NCI-H2171 (cell line): Measurements from ENCODE around the gene CD53.

Source experiments
- DNase-seq: peaks from one replicate; lab custom pipeline; 2025; lab: John Stamatoyannopoulos, UW

The CD53 gene

GRCh38 chr1:110876748-110877341 is 3.9 kb downstream of the CD53 start:
- no peak for DNase-seq

- DNase-seq, result no peak
Observed at GRCh38 chr1:110877364-110877763, 4.4 kb downstream of the CD53 start.

GRCh38 chr1:110877776-110878175 is 4.8 kb downstream of the CD53 start:
- DNase-seq, result no peak

DNA sequence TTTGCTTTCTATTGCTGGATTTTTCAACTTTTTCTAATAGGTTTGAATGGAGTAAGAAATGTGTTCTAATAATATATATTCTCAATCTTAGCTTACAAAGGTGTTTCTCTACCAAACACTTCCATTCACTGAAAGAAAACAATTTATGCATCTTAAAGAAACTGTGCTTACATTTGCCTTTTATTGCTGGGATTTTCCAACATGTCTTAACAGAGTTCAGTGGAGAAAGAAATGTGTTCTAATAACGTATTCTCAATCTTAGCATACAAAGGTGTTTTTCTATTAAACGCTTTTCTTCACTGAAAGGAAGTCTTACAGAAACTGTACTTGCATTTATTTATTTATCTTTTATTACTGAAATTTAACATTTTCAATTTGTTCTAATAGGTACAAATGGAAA is 5.6 kb downstream of the CD53 start:
- DNase-seq, result no peak

- DNase-seq, result no peak
Observed at GRCh38 chr1:110878993-110879392, 6.0 kb downstream of the CD53 start.

GRCh38 chr1:110879758-110880606 is 7.0 kb downstream of the CD53 start:
- no peak for DNase-seq

DNA sequence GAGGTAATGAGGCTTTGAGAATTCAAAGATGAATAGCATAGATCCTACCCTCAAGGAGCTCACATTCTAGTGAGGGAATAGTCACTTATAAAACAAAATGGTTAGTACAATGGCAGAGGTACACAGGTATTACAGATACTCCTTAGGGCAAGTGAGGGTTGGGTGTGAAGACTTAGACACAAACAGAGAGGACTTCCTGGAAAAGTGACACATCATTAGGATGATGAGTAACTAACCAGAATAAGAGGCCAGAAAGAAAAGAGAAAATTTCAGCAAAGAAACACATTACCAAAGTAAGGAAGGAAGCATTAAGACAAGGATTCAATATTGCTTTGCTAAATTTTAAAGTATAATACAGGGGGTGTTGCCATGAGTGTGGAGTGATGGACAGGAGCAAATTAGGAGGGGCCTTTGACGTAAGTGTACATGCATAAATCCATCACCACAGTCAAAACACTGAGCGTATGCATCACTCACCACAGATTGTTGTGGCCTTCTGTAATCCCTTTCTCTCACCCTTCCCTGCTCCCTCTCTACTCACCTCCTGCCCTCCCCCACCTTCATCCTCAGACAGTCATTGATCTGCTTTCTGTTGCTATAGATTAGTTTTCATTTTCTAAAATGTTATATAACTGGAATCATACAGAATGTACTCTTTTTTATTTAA is 7.9 kb downstream of the CD53 start:
- DNase-seq, result no peak

DNA sequence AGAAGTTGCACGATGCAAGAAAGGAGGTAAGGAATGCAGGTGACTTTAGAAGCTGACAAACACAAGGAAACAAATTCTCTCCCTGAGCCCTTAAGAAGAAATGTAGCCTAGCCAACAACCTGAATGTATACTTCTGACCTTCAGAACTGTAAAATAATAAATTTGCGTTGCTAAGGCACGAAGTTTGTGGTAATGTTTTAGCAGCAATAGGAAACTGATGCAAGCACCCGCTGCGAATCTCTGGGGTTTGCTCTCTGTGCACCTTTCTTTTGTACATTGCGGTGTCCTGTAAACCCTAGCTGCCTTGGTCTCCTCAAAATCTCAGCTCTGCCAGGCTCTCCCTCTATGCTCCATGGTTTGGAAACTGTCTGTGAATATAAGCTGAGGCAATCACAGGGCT is 15.1 kb downstream of the CD53 start:
- DNase-seq, result no peak

DNA sequence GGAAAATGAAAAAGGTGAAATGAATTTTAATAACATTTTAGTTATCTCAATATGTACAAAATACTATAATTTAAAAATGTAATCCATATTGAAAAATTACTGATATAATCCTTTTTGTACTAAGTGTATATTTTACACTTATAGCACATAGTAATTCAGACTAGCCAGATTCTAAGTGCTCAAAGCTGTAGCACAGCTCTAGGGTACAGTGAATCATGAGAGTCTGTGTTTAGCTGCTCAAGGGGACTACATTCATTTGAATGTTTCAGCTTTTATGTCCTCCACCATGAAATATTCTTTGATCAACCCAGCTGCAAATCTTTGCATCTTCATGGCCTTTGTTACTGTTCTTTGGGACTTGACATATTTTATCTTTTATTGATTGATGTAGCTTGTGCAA is 15.7 kb downstream of the CD53 start:
- DNase-seq, result no peak

DNA sequence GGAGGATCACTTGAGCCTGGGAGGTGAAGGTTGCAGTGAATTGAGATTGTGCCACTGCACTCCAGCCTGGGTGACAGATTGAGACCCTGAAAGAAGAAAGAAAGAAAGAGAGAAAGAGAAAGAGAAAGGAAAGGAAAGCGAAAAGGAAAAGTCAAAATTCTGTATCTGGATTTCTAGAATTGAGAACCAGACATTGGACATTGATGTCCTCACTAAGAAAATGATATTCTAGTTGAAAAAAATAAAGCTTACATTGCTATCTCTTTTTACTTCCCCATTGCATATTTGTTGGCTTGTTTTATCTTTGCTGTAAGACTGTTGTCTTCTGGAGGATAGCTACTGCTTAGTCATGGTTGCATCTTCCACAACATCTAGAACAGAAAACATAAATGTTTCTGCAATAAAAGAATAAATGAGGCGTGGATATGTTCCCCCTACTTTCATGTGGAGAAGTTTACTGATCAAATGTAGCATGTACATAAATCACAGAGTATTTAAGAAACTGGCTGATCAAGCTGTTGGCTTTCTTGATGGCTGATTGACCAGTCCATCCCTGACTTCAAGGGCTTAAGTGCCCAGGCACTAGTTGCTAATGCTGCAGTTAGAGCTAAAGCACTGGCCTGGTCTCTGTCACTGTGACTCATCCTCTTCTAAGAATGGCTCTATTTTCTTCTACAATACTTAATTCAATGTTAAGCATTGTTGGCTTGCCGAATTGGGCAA is 17.7 kb downstream of the CD53 start:
- DNase-seq, result no peak

DNA sequence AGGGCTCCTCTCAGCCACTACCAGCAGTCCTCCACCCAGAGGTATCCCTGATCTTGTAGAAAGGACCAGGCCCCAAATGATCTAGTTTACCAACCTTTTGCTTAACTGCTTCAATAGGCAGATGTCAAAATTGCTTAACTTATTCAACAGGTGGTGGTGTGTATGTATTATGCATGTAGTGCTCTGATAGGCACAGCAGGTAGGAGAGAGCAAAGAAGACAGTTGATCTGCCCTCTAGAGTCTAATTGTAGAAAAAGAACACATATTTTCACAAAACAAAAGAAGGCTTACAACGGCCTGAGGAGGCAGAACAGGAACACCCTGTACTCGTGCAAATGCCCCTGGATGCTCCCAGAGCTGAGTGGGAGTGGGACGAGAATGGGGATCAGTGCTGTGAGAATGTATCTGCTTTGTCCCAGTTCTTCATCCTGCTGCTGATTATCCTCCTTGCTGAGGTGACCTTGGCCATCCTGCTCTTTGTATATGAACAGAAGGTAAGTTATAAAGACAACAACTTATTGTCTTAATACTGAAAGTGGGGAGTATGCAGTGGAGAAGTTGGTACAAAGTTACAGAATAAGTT is 21.1 kb downstream of the CD53 start:
- no peak for DNase-seq

- DNase-seq, result no peak
Observed at GRCh38 chr1:110896090-110896489, 23.1 kb downstream of the CD53 start.

DNA sequence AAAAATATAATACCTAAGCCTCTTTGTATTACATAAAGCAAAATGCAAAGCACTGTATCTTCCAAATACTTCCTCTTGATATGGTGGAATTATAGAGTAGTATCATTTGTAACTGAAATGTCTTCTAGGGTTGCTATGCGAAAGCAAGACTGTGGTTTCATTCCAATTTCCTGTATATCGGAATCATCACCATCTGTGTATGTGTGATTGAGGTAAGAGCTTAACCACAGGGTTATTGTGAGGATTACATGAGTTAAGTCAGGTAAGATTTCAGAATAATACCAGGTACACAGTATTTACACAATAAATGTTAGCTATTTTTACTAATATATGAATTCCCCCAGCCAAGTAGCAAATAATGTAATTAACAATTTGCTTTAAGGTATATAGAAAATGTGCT is 24.7 kb downstream of the CD53 start:
- no peak for DNase-seq

DNA sequence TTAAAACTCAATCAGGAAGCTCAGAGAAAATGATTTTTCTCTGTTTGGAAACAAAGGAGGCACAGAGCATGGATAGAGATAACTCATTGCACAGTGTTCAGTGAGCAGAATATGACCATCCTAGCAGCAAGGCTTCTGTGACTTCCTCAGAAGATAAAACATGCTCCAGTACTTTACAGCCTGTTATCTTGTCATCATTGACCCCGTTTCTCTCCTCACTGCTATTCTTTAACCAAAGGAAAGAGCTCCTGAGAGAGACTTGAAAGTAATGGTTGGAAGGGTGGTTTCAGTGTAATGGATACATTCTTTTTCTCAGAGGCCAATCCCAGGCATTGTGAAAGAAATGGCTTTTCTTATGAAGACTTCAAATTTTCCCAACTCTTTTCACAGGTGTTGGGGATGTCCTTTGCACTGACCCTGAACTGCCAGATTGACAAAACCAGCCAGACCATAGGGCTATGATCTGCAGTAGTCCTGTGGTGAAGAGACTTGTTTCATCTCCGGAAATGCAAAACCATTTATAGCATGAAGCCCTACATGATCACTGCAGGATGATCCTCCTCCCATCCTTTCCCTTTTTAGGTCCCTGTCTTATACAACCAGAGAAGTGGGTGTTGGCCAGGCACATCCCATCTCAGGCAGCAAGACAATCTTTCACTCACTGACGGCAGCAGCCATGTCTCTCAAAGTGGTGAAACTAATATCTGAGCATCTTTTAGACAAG is 25.9 kb downstream of the CD53 start:
- DNase-seq, result no peak

GRCh38 chr1:110899458-110899843 is 26.5 kb downstream of the CD53 start:
- no peak for DNase-seq

GRCh38 chr1:110902820-110903463 is 30.0 kb downstream of the CD53 start:
- no peak for DNase-seq

DNA sequence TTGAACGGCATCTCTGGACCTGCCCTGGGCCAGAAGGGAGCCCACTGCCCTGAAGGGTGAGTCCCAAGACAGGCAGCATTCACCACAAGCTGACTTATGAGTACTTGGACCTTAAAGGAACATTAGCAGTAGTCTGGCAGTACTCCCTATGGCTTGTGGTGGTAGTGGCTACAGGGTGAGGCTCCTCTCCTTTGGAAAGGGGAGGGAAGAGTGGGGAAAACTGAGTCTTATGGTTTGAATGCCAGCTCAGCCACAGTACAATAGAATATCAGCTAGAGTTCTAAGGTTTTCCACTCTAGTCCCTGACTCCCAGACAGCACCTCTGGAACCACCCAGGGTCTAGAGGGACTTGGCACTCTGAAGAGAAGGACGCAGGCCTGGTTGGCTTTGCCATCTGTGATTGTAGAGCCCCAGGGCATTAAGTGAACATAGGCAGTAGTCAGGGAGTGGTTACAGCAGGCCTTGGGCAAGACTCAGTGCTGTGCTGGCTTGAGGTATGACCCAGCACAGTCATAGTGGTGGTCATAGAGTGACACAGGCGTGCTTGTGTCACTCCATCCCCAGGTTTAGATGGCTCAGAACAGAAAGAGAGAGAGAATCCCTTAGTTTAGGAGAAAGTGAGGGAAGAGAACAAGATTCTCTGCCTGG is 31.0 kb downstream of the CD53 start:
- no peak for DNase-seq

GRCh38 chr1:110912784-110913183 is 39.8 kb downstream of the CD53 start:
- DNase-seq, result no peak

DNA sequence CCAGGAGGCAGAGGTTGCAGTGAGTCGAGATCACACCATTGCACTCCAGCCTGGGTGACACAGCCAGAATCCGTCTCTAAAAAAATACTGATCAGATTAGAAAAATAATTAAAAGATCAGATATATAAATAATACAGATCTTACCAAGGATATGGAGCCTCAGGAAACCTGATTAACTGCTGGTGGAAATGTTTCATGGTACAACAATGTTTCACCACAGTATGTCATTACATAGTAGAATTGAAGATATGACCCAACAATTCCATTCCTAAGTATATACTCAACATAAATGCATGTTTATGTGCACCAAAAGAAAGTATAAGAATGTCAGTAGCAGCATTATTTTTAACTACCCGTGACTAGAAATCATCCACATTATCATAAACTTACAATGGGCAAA is 41.7 kb downstream of the CD53 start:
- no peak for DNase-seq

- no peak for DNase-seq
Observed at GRCh38 chr1:110915804-110916203, 42.9 kb downstream of the CD53 start.

- no peak for DNase-seq
Observed at GRCh38 chr1:110916274-110916668, 43.3 kb downstream of the CD53 start.
